ENCODE data around the gene RTTN.
A peak's percentile ranks its signal among the peaks of the same experiment; 100 is the strongest.
"Not testable (repeated sequence)": the region's sequence is repeated elsewhere in the genome, so short reads cannot be mapped to it uniquely, and the experiment has no call there.

Gene RTTN, protein sequence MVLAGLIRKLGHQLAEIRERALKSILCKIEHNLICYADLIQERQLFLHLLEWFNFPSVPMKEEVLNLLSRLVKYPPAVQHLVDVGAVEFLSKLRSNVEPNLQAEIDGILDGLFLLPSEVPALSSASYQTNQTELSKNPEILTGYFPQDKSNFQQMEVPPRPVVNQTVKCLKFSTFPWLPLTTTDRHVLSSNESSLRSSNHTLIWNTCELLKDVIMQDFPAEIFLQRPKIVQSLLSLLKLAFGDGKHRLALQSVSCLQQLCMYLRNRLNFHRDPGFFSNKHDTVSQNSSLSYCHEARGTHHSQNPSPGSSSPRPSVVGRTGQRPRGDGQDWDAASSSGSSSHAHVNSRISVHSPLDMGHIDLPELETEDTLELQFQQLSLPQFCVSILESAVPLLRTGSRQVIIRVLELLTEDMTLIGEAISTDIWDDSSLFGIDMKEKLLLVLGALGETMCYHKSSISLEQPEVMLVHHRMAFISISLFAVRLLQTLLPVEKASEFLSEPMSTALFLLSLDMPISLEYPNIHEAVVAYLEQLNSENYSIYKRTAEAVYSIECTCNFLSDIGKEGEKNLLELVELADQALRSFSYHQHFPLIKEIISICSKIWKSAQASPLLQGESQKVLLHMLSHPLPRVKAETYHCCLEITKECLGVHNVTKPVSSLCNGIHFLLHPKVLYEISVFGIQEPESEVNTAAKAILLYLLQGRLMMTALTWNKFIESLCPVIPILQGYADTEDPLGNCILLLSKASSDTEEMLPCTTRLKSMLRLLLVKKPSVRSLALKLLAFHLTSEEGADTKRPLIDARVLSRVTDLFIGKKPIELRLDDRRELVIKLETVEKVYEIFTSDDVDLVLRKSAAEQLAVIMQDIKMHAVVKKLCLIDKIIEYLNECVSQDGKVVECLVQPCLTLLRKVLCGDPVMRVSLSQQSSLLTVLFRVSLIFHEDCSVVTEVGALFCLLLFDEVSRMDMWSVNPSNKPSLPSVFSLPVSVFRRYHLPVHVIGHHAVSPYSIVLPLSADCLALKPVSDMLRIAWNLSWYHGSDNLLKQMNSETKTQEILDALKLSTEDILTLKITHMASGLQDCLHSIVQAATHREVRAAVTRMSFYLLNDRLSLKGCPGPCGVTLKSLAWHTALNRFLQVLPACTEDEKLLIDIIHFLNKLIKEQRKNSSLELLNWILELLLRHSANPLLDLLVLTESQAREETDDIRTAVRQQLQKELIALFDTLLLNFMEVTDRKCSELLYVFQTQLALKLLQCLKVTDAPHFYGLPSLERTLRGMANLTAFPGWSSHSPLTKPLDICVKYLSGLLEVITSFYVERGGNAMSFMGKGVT (N-terminal part only)

DNA sequence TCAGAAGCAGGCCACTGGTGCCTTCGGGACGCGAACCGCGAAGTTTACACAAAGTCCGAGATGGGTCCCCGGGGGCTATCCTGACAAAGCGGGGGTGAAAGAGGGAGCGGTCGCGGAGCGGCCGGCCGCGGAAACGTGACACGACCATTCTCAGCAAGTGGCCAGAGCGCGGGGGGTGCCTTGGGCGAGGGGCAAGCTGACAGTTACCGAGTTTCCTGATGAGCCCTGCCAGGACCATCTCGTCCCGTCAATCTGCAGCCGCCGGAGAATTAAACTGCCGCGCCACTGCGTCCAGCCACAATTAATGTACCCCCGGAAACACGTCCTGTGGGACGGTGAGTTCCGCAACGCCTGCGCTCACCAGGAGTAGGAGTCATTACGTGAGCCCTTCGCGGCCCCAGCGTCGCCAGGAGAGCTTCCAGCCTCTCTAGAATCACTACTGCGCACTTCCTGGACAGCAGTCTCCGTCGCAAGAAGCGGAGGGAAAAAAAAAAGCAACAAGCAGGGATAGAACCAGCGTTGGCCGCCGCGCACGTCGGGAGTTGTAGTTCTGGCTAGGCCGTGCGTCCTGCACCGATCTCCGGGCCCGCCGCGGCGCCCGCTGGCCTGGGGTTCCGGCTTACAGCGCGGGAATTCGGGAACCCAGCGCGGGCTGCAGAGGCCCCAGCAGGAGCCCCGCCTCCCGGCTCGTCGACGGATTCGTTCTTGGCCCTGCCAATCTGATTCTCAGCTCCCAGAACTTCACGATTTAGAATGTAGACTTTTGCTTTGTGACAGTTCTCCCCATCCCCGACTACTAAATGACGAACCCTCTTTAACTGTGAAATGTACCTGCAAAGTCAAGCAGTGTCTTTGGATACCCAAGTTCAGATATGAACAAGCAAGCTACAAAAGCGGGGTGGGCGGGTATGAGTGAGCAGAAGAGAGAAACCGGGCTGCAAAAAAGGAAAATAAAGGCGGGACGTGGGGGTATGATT is at the start of gene RTTN:
Gene RTTN (minus strand): TSS at position 267 of the 977 bp plus-strand sequence. CDS start 29 bp downstream, at position 238.
- DNase-seq (ENCODE audit: low spot score) (peak; percentile 84), FAIRE-seq (no peak)

DNA sequence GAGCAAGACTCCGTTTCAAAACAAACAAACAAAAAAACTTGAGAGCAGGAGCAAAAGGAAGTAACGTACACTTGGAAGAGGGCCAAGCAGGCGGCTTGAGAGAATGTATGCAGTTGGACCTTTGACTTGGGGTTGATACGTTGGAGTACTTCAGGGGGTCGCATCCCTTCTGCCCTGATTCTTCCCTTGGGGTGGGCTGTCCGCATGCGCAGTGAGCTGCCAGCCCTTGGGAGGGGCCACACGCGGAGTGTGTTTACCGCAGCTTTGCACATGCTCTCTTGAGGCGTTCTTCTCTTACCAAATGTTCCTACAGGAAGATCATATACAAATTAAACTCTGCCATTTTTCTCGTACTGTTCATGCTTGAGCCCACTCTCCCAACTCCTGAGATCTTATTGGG is 45.3 kb upstream of the RTTN start:
- DNase-seq (ENCODE audit: low spot score) (no peak), FAIRE-seq (no peak)

DNA sequence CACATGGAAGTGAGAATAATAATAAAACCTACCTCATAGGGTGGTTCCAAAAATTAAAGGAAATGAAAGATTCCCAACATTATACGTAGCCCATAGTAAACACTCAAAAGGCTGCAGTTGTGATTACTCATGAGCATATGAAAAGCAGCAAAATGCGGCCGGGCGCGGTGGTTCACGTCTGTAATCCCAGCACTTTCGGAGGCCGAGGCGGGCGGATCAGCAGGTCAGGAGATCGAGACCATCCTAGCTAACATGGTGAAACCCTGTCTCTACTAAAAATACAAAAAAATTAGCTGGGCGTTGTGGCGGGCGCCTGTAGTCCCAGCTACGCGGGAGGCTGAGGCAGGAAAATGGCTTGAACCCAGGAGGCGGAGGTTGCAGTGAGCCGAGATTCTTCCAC is 44.4 kb upstream of the RTTN start:
- not testable (repeated sequence) for DNase-seq (ENCODE audit: low spot score); FAIRE-seq

DNA sequence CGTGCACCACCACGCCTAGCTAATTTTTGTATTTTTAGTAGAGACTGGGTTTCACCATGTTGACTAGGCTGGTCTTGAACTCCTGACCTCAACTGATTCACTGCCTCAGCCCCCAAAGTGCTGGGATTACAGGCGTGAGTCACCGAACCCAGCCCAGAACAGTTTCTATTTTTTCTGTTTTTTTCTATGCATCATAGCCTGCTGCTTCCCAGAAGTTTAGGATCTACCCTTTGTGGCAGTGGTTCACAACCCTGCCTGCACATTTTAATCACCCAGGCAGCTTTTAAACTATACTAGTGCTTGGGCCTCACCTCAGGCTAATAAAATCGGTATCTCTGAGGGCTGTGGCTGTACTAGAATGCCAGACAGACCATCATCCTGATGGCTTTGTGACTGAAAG is 43.6 kb upstream of the RTTN start:
- DNase-seq (ENCODE audit: low spot score) (no peak), FAIRE-seq (no peak)

DNA sequence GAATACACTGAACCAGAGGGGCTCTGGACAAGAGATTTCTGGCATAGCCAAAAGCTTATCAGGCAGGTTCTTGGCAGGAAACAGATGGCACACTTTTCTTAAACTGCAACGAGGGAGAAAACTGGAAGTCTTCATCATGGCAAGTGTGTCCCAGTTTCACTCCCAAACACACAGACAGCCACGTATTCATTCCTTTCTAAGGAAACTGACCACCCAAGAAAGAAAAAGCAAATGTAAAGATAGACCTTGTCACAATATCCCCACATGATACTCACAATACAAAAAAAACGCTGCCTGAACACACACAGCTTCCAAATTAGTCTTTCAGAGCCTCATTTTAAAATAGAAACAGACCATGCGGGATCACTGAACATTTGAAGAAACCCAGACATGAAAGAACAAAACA is 40.6 kb upstream of the RTTN start:
- no peak for FAIRE-seq
- DNase-seq (ENCODE audit: low spot score): no peak

DNA sequence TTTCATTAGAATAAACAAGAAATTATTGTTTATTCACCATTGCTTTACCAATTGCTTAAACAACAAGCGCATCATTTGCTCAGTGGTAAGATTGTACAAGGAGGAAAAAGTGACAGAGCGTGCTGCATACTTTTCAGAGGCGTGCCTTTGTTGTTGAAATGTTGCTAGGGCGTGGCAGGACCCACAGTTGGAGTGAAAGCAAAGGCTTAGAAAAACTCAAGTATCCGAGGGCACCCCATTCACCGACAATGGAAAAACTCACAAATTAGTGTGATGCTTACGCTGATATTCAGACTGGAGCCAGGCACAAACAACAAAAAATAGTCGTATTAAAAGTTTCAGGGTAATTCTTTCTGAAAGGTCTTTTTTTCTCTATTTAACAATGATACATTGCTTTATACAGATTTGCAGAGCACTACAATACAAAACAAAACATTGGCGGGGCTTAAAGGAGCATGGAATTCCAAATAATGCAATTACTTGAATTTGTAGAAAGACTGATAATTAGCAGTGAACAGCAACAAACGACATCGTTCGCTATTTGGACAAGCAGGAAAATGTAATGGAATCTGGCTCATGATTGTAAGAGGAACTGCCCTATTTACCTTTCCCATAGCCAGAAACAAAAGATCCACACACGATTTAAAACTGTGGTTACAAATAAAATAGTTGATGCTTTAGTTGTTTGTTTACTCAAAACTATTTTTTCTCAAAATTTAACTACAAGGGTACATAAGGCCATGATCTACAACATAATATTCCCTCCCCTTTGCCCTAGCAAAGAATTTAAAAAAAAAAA is 37.8 kb upstream of the RTTN start:
- DNase-seq (ENCODE audit: low spot score): no peak

DNA sequence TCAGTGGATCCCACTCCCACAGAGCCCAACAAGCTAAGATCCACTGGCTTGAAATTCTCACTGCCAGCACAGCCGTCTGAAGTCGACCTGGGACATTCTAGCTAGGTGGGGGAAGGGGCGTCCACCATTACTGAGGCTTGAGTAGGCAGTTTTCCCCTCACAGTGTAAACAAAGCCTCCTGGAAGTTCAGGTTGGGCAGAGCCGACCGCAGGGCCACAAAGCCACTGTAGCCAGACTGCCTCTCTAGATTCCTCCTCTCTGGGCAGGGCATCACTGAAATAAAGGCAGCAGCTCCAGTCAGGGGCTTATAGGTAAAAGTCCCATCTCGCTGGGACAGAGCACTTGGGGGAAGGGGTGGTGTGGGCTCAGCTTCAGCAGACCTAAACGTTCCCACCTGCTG is 31.4 kb upstream of the RTTN start:
- not testable (repeated sequence) for DNase-seq (ENCODE audit: low spot score)

More for the DNA sequence above, 37.8 kb upstream of the RTTN start:
- no peak for FAIRE-seq

DNA sequence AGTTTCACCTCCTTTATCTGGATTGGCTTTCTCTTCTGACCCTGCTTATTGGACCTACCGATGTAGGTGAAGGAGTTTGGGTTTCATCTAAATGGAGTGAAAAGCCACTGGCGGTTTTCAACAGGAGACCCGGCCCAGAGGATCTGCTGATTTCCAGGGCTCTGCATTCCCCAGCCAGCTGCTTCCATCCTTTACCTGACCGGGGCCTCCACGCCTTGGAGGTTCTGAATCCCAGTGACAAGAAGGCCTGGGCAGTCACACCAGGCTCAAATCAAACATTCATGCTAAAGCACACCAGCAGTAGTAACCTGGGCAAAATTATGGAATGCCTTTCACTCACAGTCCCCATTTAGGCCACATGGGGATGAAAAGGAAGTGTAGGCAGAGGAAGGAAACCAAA is 30.0 kb upstream of the RTTN start:
- no peak for FAIRE-seq
- DNase-seq (ENCODE audit: low spot score): no peak

More for the DNA sequence above, 31.4 kb upstream of the RTTN start:
- FAIRE-seq: not testable (repeated sequence)

DNA sequence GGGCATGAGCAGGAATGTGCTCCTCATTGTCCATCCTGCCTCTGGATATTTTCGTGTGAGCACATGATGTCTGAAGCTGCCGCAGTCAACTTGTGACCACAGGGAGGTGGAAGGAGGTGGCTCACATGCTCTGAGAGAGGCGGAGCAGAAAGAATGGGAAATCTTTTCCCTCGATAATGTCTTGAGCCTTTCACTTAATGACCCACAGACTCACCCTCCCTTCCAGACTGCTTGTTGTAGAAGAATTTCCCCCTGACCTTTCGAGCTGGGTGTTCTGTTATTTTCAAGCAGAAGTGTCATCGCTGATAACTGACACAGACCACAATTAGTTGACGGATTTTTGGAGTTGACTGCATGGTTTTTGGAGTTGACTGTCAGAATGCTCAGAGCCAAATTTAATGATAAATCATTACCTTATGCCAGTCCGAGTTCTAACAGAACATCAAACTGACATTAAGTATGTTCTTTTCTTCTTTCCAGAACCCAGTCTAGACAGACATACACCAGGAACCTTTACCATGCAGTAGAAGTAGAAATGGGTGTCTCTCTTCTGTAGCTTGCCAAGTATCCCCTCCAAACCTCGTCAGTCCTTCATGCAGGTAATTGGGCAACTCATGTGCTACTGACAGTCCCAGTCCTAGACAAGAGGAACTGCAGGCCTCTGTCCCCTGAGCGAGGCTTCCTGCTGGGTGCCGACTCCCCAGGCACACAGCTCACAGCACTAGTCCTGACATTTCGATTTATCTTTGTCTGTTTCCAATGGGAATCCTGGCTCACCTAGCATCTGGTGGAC is 29.4 kb upstream of the RTTN start:
- peak; percentile 88 for FAIRE-seq
- peak; percentile 80 for DNase-seq (ENCODE audit: low spot score)

DNA sequence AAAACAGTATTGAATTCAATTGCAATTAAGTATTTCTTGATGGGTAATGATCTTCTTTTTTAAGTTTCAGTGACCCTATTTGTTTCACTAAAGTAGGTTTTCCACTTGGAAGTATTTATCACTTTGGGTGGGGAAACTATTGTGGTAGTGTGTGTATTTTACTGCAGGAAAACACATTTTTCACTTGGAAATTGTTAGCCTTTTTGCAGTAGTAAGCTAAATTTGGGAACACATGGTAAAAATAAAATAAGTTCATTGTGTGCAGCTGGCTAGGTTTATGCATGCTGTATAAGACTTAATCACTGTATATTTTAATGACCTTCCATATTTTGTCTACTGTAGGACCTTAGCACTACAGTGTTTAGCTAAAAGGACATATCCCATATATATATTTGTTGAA is 28.5 kb upstream of the RTTN start:
- no peak for DNase-seq (ENCODE audit: low spot score)
- no peak for FAIRE-seq

DNA sequence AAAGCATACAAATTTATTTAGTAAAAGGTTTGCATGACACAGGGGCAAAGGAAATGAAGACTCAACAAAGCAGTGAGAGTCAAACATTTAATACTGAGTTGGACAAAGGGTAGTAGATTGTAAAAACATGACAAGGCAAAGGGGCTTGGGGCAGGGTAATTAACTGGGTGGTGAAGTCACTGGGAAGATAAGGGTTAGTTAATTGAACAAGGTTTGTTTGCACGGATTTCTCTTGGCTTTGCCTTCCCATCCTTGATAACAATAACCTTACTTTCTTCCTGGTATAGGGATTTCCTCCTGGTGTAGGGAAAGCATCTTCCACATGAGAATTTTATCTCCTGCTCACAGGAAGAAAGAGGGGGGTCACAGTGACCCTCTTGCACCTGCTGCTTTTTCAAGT is 26.8 kb upstream of the RTTN start:
- no peak for FAIRE-seq
- DNase-seq (ENCODE audit: low spot score): no peak

DNA sequence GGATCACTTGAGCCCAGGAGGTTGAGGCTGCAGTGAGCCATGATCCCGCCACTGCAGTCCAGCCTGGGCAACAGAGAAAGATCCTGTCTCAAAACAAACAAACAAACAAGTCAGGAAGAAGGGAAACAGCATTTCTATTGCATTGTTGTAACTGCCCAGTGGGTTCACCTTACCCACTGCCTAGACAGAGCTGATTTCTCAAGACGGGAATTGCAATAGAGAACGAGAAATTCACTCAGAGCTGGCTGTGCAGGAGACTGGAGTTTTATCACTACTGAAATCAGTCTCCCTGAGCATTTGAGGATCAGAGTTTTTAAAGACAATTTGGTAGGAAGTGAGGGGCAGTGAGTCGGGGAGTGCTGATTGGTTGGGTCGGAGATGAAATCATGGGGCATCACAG is 24.2 kb upstream of the RTTN start:
- FAIRE-seq (no peak), DNase-seq (ENCODE audit: low spot score) (no peak)

DNA sequence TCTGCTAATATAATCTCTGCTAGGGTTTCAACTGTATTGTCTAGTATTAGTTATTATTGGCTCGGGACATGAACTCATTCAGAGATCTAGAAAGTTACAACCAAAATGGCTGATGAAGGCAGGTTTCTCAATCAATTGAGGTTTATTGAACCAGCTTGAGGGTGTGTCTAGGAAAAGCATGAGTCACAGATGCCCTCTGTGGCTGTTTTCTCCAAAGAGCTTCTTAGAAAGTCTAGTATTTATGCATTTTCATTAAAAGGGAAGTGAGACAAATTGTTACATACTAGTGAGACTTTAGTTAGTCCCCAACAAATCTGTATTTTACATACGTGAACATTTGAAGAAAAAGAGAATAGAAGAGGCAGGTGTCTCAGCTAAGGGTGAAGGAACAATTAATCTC is 23.0 kb upstream of the RTTN start:
- FAIRE-seq (no peak), DNase-seq (ENCODE audit: low spot score) (no peak)

DNA sequence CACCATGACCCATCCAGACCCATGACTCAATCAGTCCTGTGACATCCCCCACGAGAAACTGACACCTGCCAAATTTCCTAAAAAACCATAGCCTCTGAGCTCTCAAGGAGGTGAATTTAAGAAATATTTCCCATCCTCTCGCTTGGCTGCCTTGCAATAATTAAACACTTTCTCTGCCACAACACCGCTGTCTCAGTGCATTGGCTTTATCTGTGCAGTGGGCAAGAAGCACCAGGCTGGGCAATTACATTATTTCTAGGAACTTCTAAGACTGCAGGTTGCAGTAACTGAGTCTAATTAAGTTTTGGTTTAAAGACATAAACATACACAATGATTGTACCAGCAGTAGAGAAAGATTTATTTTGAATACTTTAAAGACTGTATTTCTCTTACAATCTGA is 22.0 kb upstream of the RTTN start:
- FAIRE-seq (no peak), DNase-seq (ENCODE audit: low spot score) (no peak)

DNA sequence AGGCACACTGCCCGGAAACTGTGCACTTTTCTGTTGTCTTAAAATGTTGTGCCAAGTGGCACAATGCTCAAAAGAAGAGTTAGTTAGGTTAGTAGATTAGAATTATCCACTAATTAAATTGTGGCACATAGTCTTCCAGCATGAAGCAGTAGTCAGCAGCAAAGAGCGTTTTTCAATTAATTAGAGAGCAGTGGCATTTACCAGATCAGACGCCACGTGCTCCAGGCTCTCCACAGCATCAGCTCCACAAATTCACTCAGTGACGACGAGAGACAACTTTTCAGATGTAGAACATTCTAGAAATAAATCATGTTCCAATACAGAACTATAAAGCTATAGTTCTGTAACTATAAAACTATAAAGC is 16.4 kb upstream of the RTTN start:
- DNase-seq (ENCODE audit: low spot score) (no peak), FAIRE-seq (no peak)

DNA sequence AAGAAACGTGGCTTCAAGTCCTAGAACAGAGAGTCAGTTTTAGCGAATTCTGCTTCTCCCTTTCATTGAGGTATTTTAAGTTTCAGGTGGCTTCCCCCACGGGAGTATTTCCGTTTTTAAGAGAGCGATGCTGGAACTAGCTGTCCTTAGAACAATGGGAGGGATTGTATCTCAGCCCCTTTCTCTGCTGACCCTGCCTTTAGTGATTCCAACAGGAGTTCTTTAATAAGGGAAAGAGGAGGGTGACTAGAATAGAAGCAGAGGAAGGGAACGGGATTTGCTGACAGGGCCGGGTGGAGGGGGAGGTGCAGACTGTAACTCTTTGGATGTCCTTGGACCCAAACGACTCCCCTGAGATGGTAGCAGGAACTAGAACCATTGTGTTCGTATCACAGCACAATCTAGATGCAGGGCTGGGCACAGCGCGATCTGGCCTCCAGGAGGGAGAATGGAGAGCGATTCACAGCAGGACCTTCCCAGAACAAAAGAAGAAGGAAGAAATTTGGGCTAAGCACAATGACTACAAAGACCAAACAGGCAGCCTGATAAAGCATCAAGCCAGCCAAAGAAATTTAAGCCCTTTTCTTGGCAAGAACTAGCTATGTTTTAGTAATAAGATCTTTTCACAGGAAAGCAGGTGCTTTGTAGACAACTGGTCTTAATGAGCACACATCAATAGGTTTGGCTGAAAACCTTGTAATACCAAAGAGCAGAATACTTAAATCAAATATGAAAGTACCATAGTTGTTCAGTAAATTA is 15.8 kb upstream of the RTTN start:
- no peak for FAIRE-seq
- DNase-seq (ENCODE audit: low spot score): no peak

DNA sequence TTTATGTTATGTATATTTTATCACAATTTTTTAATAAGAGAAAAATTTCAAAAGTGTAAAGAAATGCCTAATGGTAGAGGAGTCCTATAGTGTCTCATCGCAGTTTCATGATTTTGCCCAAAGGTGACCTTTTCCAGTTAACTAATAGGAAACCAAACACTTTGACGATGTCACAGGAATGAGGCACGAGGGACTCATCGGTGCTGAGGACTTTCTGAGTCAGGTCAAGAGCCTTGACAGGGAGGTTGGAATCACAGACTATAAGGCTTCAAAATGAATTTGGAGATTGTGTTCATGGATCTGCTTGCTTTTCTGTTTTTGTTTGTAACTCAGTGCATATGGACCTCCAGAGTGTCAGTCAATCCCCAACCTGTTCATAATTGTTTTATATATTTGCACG is 15.1 kb upstream of the RTTN start:
- no peak for DNase-seq (ENCODE audit: low spot score)
- FAIRE-seq: no peak

DNA sequence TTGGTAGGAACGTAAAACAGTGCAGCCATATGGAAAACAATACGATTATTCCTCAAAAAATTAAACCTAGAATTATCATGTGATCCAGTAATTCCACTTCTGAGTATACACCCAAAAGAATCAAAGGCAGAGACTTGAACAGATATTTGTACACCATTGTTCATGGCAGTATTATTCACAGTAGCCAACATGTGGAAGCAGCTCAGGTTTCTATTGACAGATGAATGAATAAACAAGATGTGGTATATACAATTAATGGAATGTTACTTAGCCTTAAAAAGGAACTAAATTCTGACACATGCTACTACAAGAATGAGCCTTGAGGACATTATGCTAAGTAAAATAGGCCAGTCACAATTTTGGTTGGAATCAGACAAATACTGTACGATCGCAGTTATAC is 14.2 kb upstream of the RTTN start:
- DNase-seq (ENCODE audit: low spot score) (no peak), FAIRE-seq (no peak)

Data from RCC 7860 (cell line).